Astrocyte of the cerebellum (primary cell): ENCODE measurements around the gene FAP.

Experiments used
- DNase-seq: peaks from one replicate; pipeline ENCODE4 v3.0.0-alpha.2; 2011; ENCODE audit warnings: low read depth
- H3K4me3 ChIP-seq: 2 replicates; pipeline ENCODE4 v1.5.1; 2011; ENCODE audit warnings: mild to moderate bottlenecking, low read depth, low read length, moderate library complexity
- CTCF ChIP-seq: IDR thresholded peaks from 2 replicates; pipeline ENCODE4 v1.5.1; 2012; ENCODE audit warnings: low read length, low read depth, moderate library complexity, mild to moderate bottlenecking; ENCODE audit errors: missing control alignments
- in situ Hi-C: cut with HindIII; loops from 2 replicates; pipeline ENCODE4 v1.10.0; 2017; ENCODE audit warnings: low sequenced_read_pairs

The FAP gene

GRCh38 chr2:162174746-162175145 lies 68.5 kb downstream of the FAP start:
- no peak for TF ChIP-seq CTCF
- no peak for DNase-seq
- in situ Hi-C loops, result no loop called here
- no peak overlapping the region for H3K4me3 ChIP-seq

GRCh38 chr2:162172802-162173370 lies 70.4 kb downstream of the FAP start:
- DNase-seq, result no peak
- no peak overlapping the region for H3K4me3 ChIP-seq
- no peak for TF ChIP-seq CTCF
- in situ Hi-C loops, result no loop called here

GRCh38 chr2:162166745-162167144 lies 76.5 kb downstream of the FAP start:
- DNase-seq, result no peak
- H3K4me3 ChIP-seq, result no peak overlapping the region
- TF ChIP-seq CTCF, result no peak
- in situ Hi-C loops, result no loop called here

GRCh38 chr2:162166174-162166573 lies 77.1 kb downstream of the FAP start:
- H3K4me3 ChIP-seq, result no peak overlapping the region
- in situ Hi-C loops, result no loop called here
- DNase-seq, result no peak
- TF ChIP-seq CTCF, result no peak

GRCh38 chr2:162164802-162165201 lies 78.4 kb downstream of the FAP start:
- TF ChIP-seq CTCF, result no peak
- H3K4me3 ChIP-seq, result no peak overlapping the region
- in situ Hi-C loops, result no loop called here
- DNase-seq, result no peak

GRCh38 chr2:162159446-162159845 lies 83.8 kb downstream of the FAP start:
- TF ChIP-seq CTCF, result no peak
- H3K4me3 ChIP-seq, result no peak overlapping the region
- DNase-seq, result no peak
- in situ Hi-C loops, result no loop called here

GRCh38 chr2:162156149-162156548 lies 87.1 kb downstream of the FAP start:
- DNase-seq, result no peak
- TF ChIP-seq CTCF, result no peak
- in situ Hi-C loops, result no loop called here
- no peak overlapping the region for H3K4me3 ChIP-seq
